AG10803 (cell line): ENCODE data around the gene FAM193B.
A peak's percentile ranks its signal among the peaks of the same experiment; 100 is the strongest.

Experiments used
- DNase-seq: peaks from one replicate; pipeline ENCODE4 v3.0.0; 2010; ENCODE audit warnings: low read depth
- H3K4me3 ChIP-seq: 2 replicates; pipeline ENCODE4 v1.5.1; 2011; ENCODE audit warnings: mild to moderate bottlenecking, low read length, control low read depth
- CTCF ChIP-seq: conservative IDR thresholded peaks from 2 replicates; pipeline ENCODE4 v1.5.1; 2011; ENCODE audit warnings: mild to moderate bottlenecking, low read length, control low read depth, inconsistent platforms

FAM193B gene

GRCh38 chr5:177493795-177494345, 60.5 kb downstream of the FAM193B start:
- peak overlapping the region; percentile 91 for H3K4me3 ChIP-seq
- DNase-seq: no peak
- TF ChIP-seq CTCF: no peak

GRCh38 chr5:177492841-177493240, 61.5 kb downstream of the FAM193B start:
- no peak overlapping the region for H3K4me3 ChIP-seq
- TF ChIP-seq CTCF: no peak
- DNase-seq: no peak

GRCh38 chr5:177491983-177492746, 62.2 kb downstream of the FAM193B start:
- no peak for DNase-seq
- H3K4me3 ChIP-seq: no peak overlapping the region
- no peak for TF ChIP-seq CTCF

GRCh38 chr5:177491429-177491945, 62.9 kb downstream of the FAM193B start:
- TF ChIP-seq CTCF: peak; percentile 45
- no peak overlapping the region for H3K4me3 ChIP-seq
- no peak for DNase-seq

- no peak overlapping the region for H3K4me3 ChIP-seq
- no peak for TF ChIP-seq CTCF
- DNase-seq: no peak
Observed at GRCh38 chr5:177490992-177491391, 63.4 kb downstream of the FAM193B start.

- H3K4me3 ChIP-seq: no peak overlapping the region
- TF ChIP-seq CTCF: no peak
- no peak for DNase-seq
Observed at GRCh38 chr5:177490311-177490991, 63.9 kb downstream of the FAM193B start.
